Amniotic epithelial cell (primary cell): ENCODE measurements around the gene MAST2.
A peak's percentile ranks its signal among the peaks of the same experiment; 100 is the strongest.
"Not testable (repeated sequence)": the region's sequence is repeated elsewhere in the genome, so short reads cannot be mapped to it uniquely, and the experiment has no call there.

Experiments used
- DNase-seq: peaks from one replicate; pipeline ENCODE4 v3.0.0-alpha.2; 2010; ENCODE audit warnings: low read depth

Gene MAST2

DNA sequence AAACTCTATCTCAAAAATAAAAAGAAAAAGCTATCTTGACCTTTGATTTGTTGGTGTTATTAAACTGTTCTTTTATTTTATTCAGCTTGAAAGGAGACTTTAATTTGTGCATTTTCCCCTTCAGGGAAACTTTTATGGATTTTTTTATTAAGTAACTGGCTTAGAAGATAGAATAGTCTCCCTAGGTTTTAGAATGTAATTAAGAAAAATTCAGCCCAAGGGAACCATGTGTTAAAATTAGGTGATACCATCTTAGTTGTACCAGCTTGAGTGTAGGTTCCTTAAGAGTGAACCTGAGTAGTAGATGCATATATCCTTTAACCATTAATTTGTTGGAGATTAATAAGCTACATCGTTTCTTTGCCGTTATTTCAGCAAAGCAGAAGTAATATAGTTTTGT lies 11.4 kb downstream of the MAST2 start:
- DNase-seq = no peak

DNA sequence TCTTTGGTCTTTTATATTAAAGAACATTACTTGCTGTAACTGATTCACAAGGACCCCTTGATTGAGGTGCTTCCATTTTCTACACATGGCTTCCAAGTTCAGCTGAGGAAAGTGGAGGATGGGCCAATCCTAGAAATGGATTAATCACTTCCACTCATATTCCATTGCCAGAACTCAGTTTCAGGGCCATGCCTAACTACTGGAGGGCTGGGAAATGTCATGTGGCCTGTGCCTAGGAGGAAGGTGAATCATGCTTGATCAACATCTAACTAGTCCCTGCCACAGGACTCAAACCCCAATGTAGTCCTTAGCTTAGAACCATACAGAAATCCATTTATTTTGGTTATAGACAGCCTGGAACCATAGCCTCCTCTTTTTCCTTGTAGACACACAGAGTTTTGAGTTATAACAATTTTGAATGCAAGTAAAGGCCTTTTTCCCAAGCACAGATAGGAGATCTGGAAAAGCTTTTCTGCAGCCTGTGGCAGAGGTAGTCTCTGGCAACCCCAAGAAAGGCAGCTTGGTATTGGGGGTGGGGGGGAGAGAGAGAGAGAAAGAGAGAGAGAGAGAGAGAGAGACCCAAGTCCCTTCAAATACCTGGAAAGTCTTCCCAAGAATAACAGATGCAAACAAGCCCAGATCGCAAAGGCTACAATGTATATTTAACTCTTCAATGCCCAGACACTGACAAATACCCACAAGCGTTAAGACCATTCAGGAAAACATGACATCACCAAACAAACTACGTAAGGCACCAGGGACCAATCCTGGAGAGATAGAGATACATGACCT lies 12.5 kb downstream of the MAST2 start:
- peak; percentile 43 for DNase-seq

DNA sequence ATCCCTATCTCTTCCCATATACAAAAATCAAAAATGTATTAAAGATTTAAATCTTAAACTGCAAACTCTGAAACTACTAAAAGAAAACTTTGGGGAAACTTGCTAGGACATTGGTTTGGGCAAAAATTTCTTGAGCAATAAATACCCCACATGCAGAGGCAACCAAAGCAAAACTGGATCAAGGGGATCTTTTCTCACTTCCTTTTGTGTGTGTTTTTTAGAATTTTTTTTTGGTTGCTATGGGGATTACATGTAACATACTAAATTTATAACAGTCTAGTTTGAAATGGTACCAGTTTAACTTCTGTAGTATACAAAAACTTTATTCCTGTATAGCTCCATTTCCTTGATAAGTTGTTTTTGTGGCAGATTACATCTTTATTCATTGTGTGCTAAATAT lies 16.8 kb downstream of the MAST2 start:
- no peak for DNase-seq

DNA sequence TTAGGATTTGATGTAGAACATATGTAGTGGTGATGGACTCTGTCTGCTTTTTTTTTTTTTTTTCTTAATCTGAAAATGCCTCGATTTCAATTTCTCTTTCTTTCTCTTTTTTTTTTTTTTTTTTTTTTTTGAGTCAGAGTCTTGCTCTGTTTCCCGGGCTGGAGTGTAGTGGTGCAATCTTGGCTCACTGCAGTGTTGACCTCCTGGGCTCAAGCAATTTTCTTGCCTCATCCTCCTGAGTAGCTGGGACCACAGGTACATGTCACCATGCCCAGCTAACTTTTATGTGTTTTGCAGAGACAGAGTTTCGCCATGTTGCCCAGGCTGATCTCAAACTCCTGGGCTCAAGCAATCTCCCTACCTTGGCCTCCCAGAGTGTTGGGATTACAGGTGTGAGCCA lies 17.4 kb downstream of the MAST2 start:
- peak; percentile 73 for DNase-seq

DNA sequence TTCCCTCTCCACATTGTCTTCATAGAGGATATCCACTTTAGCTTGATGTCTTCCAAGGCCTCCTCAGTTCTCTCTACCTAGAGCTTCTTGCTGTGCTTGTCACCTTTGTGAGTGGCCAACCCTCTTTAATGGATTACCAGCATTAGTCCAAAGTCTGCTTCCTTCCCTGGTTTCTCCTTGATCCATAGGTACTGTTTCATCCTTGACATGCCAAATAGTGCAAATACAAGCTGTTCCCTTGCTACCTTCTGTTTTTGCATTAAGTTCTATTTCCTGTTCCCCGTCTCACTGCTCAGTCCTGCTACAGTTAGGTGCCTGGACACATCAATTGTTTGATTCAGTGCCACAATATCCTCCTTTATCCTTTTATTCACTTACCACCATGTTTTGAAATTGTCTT lies 19.2 kb downstream of the MAST2 start:
- DNase-seq = no peak

DNA sequence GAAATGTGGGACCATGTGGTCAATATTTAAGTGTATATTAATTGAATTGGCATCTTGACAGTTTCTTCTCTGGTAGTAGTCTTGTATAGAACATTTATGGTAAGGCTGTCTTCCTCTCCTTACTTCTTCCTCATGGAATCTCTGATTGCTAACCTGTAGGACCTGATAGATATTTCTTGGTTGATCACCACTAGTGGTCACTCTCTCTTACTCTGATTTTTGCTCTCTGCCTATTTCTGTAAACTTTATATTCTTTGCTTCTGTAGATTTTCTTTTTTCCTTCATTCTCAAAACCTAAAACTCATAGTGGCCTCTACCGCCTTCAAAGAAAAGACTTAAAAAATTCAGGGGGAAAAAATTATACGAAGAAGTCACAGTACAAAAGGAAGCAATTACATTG lies 21.2 kb downstream of the MAST2 start:
- DNase-seq = no peak

DNA sequence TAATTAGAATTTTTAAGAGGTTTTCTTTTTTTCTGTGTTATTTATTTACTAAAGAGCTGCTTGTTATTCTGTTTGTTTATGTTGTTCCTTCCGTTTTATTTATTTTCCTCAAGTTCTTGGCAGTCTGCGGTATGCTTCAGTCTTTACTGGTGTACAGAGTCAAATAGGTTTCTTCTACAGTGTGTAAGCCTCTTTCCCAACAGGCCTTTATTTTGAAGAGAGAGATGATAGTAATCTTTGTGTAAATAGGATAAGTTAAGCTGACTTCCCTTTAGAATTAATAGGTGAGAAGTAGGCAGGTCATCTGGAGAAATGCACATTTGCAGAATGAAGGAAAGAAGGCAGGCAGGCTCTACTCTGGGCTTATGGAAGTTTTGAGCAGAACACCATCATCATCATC lies 23.8 kb downstream of the MAST2 start:
- DNase-seq = no peak

DNA sequence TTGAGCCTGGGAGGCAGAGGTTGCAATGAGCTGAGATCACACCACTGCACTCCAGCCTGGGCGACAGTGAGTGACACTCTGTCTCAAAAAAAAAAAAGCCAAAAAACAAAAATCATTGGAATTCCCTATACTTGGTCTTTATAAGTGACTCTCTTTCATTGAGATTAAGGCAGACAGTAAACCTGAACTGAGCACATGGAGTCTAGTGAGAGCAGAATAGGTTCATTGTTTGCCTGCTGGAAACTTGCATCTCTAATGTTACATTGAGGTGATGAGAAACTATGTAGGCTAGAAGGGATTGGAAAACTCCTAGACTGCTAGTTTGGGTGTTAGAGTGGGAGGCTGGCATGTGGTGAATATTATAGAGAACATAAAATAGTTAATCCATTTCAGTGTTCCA lies 25.4 kb downstream of the MAST2 start:
- DNase-seq = no peak

DNA sequence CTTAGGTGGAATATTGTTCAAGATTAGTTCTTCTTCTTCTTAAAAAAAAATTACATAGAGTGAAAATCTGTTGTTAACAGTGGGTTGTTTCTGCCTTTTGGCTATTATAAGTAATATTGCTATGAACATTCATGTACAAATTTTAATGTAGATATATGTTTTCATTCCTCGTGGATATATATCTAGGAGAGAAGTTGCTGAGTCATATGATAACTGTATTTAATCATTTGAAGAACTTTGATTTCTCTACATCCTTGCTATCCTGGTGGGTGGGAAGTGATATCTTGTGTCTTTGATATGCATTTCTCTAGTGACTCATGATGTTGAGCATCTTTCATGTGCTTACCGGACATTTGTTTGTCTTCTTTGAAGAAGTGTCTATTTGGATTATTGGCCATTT lies 29.9 kb downstream of the MAST2 start:
- peak; percentile 17 for DNase-seq

DNA sequence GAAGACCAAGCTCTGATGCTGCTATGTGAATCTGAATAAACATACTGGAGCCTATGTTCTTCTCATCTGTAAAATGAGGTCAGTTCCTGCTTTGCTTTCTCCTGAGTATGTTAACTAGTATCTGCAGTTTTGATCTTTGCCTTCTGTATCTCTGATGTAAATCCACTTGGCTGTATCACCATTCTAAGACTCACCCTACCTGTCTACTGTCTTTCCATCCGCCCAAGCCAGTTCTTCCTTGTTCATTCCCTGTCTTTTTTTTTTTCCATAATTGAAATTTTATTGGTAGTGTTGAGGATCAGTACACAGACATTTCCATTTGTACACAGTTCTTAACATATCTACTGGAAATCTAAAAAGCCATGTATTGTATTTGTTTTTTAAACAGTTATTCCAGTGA lies 31.3 kb downstream of the MAST2 start:
- DNase-seq = no peak

DNA sequence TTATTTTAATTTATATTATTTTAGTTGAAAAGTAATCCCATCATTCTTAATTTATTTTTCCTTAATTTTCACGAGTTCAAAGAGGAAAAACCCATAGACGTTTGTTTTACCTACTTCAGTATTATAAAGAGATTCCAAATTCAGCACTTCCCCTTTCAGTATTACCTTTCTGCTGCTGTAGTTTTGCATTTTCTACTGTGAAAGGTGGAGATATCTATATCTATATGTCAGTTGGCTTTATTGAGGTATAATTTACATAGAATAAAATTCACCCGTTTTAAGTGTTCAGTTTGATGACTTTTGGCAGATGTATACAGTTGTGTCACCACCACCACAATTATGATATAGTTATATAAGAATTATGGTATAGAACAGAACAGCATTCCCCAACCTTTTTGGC lies 33.0 kb downstream of the MAST2 start:
- no peak for DNase-seq

DNA sequence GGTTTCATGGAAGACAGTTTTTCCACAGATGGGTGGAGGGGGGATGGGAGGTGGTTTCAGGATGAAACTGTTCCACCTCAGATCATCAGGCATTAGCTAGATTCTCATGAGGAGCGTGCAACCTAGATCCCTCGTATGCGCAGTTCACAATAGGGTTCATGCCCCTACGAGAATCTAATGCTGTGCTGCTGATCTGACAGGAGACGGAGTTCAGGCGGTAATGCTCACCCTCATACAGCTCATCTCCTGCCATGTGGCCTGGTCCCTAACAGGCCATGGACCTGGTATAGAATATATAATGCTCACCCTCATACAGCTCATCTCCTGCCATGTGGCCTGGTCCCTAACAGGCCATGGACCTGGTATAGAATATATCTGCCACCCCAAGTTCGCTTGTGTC lies 33.4 kb downstream of the MAST2 start:
- not testable (repeated sequence) for DNase-seq

DNA sequence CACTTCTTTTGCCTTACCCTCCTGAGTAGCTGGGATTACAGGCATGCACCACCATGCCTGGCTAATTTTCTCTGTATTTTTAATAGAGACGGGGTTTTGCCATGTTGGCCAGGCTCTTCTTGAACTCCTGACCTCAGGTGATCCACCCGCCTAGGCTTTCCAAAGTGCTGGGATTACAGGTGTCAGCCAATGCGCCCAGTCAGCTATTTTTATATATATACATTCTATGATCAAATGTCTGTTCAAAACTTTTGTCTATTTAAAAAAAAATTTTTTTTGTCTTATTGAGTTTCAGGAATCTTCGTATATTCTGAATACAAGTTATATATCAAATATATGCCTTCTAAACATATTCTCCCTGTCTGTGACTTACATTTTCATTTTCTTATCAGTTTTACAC lies 34.9 kb downstream of the MAST2 start:
- not testable (repeated sequence) for DNase-seq

DNA sequence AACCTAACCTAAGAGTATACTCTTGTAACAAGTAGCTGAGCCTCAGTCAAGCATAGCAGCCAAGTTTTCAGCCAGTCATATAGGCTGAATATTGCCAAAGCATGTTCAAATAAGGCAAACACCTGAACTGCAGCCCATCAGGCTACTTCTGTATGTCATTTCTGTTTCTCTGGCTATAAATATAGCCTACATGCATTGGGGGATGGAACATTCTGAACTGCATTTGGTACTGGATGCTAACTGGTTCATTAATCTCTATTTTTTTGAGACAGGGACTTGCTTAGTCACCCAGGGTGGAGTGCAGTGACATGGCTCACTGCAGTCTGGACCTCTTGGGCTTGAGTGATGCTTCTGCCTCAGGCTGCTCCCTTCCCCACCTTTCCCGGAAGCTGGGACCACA lies 37.3 kb downstream of the MAST2 start:
- no peak for DNase-seq

DNA sequence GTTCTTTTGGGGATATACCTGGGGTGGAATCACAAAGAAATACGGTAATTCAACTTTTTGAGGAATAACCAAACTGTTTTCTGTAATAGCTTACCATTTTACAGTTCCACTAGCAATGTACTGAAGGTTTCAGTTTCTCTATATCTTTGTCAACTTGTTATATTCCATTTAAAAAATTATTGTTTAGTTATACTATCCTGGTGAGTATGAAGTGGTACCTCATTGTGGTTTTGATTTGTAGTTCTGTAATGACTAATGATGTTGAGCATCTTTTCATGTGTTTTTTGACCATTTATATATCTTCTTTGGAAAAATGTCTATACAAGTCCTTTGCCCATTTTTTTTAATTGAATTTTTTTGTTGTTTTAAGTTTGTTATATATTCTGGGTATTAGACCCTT lies 39.4 kb downstream of the MAST2 start:
- DNase-seq = no peak

DNA sequence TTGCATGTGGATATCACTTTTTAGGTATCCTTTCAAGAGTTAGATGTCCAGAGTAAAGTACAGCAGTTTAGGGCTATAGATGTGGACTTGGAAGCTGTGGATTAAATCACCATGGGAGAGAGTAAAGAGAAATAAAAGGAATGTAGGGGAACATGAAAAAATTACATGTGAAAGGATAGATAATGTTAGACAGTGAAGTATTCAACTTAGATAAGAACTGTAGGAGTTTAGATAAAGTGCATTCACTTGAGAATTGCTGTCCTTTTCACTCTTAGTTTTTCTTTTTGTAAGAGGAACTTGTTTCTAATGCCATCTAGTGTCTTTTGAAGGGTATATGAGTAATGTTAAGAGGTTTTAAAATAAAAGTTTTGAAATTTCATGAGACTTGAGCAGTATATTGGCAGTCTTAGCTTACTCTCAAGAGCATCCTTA lies 40.1 kb downstream of the MAST2 start:
- peak; percentile 87 for DNase-seq

DNA sequence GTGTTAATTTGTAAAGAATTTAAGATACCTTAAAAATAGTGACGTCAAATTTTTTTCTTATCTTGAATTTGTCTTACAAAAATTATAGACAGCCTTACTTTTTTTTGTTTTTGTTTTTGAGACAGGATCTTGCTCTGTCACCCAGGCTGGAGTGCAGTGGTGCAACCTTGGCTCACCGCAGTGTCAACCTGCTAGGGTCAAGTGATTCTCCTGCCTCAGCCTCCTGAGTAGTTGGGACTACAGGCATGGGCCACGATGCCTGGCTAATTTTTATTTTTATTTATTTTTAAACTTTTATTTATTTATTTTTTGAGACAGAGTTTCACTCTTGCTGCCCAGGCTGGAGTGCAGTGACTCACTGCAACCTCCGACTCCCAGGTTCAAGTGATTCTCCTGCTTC lies 40.6 kb downstream of the MAST2 start:
- not testable (repeated sequence) for DNase-seq

DNA sequence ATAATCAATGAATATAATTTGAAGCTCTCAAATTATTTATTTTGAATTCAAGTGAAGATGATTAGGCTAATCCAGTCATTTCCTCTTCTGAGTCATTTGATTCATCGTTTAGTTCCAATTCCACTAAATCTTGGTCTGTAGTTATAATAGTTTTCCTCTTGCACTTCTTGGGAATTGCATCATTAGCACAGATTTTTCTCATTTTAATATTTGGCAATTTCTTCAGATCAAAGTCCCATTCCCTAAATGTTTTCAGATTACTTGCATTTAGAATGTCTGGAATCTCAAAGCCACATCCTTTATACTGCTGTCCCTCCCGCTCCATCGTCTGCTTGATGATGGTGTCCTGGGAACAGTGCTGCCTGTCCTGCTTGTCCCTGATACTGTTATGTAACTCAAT lies 43.5 kb downstream of the MAST2 start:
- peak; percentile 29 for DNase-seq

DNA sequence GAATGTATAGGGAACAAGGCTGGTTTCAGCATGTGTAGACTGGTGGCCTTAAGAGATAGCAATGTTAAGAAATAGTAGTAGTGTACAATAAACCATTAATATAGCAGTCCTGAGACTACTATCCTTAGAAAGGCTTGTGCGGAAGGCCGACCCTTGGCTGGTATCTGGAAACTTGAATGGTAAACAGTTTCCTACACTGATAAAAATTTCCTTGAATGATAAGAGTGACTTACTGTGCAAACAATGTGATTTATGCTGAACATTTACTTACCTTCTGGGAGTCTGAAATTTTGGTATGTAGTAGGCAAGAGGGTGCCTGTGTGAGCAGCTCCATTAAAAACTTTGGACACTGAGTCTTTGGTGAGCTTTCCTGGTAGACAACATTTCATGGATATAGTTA lies 44.7 kb downstream of the MAST2 start:
- DNase-seq = no peak

DNA sequence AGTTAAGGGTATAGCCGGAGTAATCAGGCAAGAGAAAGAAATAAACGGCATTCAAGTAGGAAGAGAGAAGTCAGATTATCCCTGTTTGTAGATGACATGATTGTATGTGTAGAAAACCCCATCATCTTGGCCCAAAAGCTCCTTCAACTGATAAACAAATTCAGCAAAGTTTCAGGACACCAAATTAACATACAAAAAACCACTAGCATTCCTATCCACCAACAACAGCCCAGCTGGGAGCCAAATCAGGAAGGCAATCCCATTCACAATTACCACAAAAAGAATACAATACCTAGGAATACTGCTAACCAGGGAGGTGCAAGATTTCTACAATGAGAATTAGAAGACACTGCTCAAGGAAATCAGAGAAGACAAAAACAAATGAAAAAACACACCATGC lies 45.3 kb downstream of the MAST2 start:
- no peak for DNase-seq

DNA sequence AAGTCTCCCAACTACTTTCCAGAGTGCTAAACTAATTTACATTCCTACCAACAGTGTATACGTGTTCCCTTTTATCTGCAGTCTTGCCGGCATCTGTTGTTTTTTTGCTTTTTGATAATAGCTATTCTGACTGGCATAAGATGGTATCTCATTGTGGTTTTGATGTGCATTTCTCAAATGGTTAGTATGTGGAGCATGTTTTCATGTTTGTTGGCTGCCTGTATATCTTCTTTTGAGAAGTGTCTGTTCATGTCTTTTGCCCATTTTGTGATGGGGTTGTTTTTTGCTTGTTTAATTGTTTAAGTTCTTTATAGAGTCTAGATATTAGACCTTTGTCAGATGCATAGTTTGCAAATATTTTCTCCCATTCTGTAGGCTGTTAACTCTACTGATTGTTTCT lies 46.6 kb downstream of the MAST2 start:
- DNase-seq = peak; percentile 16

DNA sequence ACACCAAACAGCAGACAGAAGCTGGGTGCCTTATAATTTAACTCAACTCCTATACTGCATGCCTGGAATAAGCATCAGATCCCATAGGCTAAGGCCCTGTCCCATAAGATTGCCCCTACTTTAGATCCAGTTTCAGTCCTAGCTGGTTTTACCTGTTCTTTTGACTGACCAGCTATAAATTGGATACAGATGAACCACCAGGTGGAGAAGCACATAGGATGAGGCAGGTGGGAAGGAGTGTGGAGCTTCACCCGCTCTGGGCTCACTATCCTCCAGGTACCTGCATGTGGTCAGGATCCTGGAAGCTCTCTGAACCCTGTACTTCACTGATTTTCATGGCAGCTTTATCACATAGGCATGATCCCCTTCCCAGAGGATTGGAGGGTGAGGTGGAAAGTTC lies 51.3 kb downstream of the MAST2 start:
- no peak for DNase-seq

DNA sequence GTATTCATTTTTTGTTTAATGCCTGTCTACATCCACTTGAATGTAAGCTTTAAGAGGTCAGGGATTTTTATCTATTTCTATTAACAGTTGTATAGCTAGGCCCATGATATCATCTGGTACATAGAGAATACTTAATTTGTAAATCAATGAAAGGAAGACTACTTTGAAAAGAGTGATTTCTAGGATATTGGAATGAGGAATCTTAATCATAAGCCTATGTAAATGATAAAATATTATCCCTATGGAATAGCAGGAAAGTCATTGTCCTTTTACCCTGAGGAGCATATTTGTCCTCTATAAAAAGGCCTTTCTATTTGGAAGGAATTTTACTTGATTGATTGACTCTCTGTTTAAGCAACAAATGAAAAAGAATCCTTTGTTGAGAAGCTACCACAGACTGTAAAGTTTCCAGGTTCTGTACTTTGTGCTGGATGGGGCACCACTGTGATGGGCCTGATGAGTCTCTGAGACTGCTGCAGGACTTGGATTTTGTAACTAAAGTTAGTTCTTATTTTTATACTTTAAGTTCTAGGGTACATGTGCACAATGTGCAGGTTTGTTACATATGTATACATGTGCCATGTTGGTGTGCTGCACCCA lies 53.8 kb downstream of the MAST2 start:
- DNase-seq = no peak
